SU-DHL-6 (cell line): ENCODE measurements around the gene NKAP.
"Not testable (repeated sequence)": the region's sequence is repeated elsewhere in the genome, so short reads cannot be mapped to it uniquely, and the experiment has no call there.

Source experiments
- H2AFZ ChIP-seq: fragments of 200-600 bp; sonication (generic); 2 replicates; pipeline ENCODE4 v1.6.1; 2014; ENCODE audit warnings: low read depth, mild to moderate bottlenecking, moderate library complexity, mixed read lengths, antibody characterized with exemption, low read length; ENCODE audit not compliant: severe bottlenecking
- H3F3A ChIP-seq: fragments of 200-600 bp; shearing (Covaris generic); 2 replicates; pipeline ENCODE4 v1.6.0; 2016; ENCODE audit warnings: antibody characterized with exemption, mild to moderate bottlenecking; ENCODE audit not compliant: insufficient read depth
- H3K27ac ChIP-seq: fragments of 200-600 bp; sonication (generic); 2 replicates; pipeline ENCODE4 v1.5.1; 2016; ENCODE audit warnings: low read depth, mild to moderate bottlenecking, low read length, moderate library complexity, mixed read lengths
- H3K27me3 ChIP-seq: fragments of 200-600 bp; sonication (generic), shearing (Covaris generic); 2 replicates; pipeline ENCODE4 v1.6.0; 2014; ENCODE audit warnings: mild to moderate bottlenecking, low read length
- H3K36me3 ChIP-seq: fragments of 200-600 bp; sonication (generic); 2 replicates; pipeline ENCODE4 v1.6.1; 2014; ENCODE audit warnings: mild to moderate bottlenecking, low read length, mixed read lengths
- H3K4me2 ChIP-seq: fragments of 300-600, 200-600 bp; shearing (Covaris generic), sonication (generic); 2 replicates; pipeline ENCODE4 v1.6.0; 2014; ENCODE audit warnings: low read length, low read depth, mild to moderate bottlenecking; ENCODE audit not compliant: poor library complexity, severe bottlenecking
- H3K4me3 ChIP-seq: fragments of 200-600 bp; sonication (generic); 2 replicates; pipeline ENCODE4 v1.5.1; 2014; ENCODE audit warnings: antibody characterized with exemption, low read length, mild to moderate bottlenecking, mixed read lengths; ENCODE audit not compliant: insufficient read depth, poor library complexity, severe bottlenecking
- H3K79me2 ChIP-seq: fragments of 200-600 bp; sonication (generic); 2 replicates; pipeline ENCODE4 v1.6.1; 2014; ENCODE audit warnings: mild to moderate bottlenecking, low read length, moderate library complexity; ENCODE audit not compliant: insufficient read depth
- H3K9ac ChIP-seq: fragments of 200-600 bp; sonication (generic); 2 replicates; pipeline ENCODE4 v1.7.0; 2014; ENCODE audit warnings: mild to moderate bottlenecking, low read length
- H3K9me2 ChIP-seq: fragments of 200-600 bp; sonication (generic); replicated peaks from 2 replicates; pipeline ENCODE4 v1.6.1; 2014; ENCODE audit warnings: low read length; ENCODE audit not compliant: insufficient read depth
- H3K9me3 ChIP-seq: fragments of 200-600 bp; sonication (generic); 2 replicates; pipeline ENCODE4 v1.6.1; 2014; ENCODE audit warnings: low read length, mixed read lengths; ENCODE audit not compliant: insufficient read depth
- H4K20me1 ChIP-seq: fragments of 200-600 bp; sonication (generic); 2 replicates; pipeline ENCODE4 v1.6.1; 2014; ENCODE audit warnings: low read depth, mild to moderate bottlenecking, antibody characterized with exemption, low read length, moderate library complexity, mixed read lengths
- EZH2phosphoT487 ChIP-seq: fragments of 200-600 bp; sonication (generic), shearing (Covaris generic); conservative IDR thresholded peaks from 2 replicates; pipeline ENCODE4 v1.6.1; 2018; ENCODE audit warnings: mild to moderate bottlenecking, antibody characterized with exemption, low read length, moderate library complexity, mixed read lengths
- TF ChIP-seq, protein P1 (sequence below): fragments of 200-600 bp; sonication (generic); IDR thresholded peaks from one replicate; pipeline ENCODE4 v1.5.1; 2017; ENCODE audit warnings: antibody characterized with exemption, mild to moderate bottlenecking, low read length, moderate library complexity; ENCODE audit not compliant: insufficient read depth, poor library complexity, severe bottlenecking

The NKAP gene

DNA sequence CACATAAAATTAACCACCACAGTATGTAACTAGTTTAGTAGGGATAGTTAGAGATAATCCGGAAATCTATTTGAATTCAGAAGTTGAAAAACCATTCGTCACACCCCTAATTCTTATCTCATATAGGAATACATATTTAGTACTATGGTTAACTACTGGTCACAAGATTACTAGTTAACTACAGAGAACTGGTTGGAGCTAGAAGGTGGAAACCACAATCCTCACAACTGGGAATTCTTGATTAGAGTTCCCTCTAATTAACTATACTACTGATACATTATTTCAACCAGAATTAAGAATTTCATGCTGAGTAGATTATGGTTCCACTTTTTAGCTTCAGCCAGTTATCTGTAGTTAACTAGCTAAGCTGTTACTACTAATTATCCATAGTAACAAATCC lies 39.9 kb upstream of the NKAP start:
- no peaks in the 10 kb centered on the region for H3K79me2 ChIP-seq
- H3K27me3 ChIP-seq, result no peaks in the 10 kb centered on the region
- no peak overlapping the region for H3K4me3 ChIP-seq
- no peak overlapping the region for H2AFZ ChIP-seq
- no peak overlapping the region for H3K9ac ChIP-seq
- no peaks in the 10 kb centered on the region for H3K9me3 ChIP-seq
- H3K4me2 ChIP-seq, result no peak overlapping the region
- H3F3A ChIP-seq, result no peaks in the 10 kb centered on the region
- no peak overlapping the region for H3K27ac ChIP-seq
- H3K9me2 ChIP-seq, result no peaks in the 10 kb centered on the region
- H3K36me3 ChIP-seq, result no peaks in the 10 kb centered on the region
- TF ChIP-seq, protein P1, sequence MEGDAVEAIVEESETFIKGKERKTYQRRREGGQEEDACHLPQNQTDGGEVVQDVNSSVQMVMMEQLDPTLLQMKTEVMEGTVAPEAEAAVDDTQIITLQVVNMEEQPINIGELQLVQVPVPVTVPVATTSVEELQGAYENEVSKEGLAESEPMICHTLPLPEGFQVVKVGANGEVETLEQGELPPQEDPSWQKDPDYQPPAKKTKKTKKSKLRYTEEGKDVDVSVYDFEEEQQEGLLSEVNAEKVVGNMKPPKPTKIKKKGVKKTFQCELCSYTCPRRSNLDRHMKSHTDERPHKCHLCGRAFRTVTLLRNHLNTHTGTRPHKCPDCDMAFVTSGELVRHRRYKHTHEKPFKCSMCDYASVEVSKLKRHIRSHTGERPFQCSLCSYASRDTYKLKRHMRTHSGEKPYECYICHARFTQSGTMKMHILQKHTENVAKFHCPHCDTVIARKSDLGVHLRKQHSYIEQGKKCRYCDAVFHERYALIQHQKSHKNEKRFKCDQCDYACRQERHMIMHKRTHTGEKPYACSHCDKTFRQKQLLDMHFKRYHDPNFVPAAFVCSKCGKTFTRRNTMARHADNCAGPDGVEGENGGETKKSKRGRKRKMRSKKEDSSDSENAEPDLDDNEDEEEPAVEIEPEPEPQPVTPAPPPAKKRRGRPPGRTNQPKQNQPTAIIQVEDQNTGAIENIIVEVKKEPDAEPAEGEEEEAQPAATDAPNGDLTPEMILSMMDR, result no peak
- no peak for TF ChIP-seq EZH2phosphoT487
- H4K20me1 ChIP-seq, result no peaks in the 10 kb centered on the region

DNA sequence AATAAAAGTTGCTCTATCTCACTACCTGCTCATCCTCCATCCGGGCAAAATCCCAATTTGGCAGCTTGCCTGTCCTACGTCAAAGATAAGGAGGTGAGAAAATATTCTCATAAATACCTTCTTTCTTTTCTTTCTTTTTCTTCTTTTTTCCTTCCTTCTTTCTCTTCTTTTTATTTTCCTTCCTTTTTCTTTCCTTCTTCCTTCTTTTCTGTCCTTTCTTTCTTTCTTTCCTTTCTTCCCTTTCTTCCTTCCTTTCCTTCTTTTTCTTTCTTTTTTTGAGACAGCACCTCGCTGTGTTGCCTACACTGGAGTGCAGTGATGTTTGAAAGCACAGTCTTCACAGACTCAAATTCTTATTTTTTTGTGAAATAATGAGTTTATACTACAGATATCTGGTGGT lies 38.6 kb upstream of the NKAP start:
- Histone ChIP-seq H3K36me3 (no peaks in the 10 kb centered on the region), H2AFZ (no peak overlapping the region), H3K79me2 (no peaks in the 10 kb centered on the region), H3K9ac (no peak overlapping the region), H3K27ac (no peak overlapping the region), H3F3A (no peaks in the 10 kb centered on the region), H3K9me2 (no peaks in the 10 kb centered on the region), H3K4me3 (no peak overlapping the region), H3K9me3 (no peaks in the 10 kb centered on the region), H4K20me1 (no peaks in the 10 kb centered on the region), H3K27me3 (no peaks in the 10 kb centered on the region), H3K4me2 (no peak overlapping the region)
- TF ChIP-seq EZH2phosphoT487, result no peak
- TF ChIP-seq, protein P1, result no peak

DNA sequence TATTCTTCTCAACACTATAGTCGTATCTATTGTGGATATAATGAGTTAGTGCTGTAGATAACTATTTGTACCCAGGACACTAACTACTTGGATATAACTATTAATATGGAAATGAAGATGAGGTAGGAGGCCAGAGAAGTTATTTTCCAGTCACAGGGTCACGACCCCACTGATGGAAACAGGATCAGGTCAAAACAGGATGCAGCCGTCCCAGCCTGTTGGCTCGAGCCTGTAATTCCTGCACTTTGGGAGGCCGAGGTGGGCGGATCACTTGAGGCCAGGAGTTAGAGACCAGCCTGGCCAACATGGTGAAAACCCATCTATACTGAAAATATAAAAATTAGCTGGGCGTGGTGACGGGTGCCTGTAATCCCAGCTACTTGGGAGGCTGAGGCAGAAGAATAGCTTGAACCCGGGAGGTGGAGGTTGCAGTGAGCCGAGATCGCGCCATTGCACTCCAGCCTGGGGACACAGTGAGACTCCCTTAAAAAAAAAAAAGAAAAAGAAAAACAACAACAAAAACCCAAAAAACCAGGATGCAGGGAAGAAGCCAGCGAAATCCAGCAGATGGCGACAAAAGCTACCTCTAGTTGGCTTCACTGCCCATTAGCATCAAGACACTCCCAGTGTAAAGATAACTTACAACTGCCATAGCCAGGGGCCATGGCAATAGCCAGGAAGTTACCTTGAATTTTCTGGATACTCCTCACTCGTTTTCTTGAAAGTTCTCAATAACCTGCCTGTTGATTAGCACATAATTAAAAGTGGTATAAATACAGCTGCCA lies 37.9 kb upstream of the NKAP start:
- Histone ChIP-seq H4K20me1 (no peaks in the 10 kb centered on the region), H3K36me3 (no peaks in the 10 kb centered on the region), H3K4me3 (no peak overlapping the region), H3K79me2 (no peaks in the 10 kb centered on the region), H3K27ac (no peak overlapping the region), H3K27me3 (no peaks in the 10 kb centered on the region), H3K9ac (no peak overlapping the region), H2AFZ (no peak overlapping the region), H3K9me2 (no peaks in the 10 kb centered on the region), H3K4me2 (no peak overlapping the region), H3K9me3 (no peaks in the 10 kb centered on the region), H3F3A (no peaks in the 10 kb centered on the region)
- TF ChIP-seq EZH2phosphoT487, result no peak
- TF ChIP-seq, protein P1, result no peak

DNA sequence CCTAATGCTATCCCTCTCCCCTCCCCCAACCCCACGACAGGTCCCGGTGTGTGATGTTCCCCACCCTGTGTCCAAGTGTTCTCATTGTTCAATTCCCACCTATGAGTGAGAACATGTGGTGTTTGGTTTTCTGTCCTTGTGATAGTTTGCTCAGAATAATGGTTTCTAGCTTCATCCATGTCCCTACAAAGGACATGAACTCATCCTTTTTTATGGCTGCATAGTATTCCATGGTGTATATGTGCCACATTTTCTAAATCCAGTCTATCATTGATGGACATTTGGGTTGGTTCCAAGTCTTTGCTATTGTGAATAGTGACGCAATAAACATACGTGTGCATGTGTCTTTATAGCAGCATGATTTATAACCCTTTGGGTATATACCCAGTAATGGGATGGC lies 33.6 kb upstream of the NKAP start:
- not testable (repeated sequence) for H3K9me3 ChIP-seq, H3K4me3 ChIP-seq, H2AFZ ChIP-seq, H3K9ac ChIP-seq, H3K36me3 ChIP-seq, H4K20me1 ChIP-seq, H3K9me2 ChIP-seq, H3K4me2 ChIP-seq, H3K79me2 ChIP-seq, H3K27ac ChIP-seq, H3K27me3 ChIP-seq, H3F3A ChIP-seq
